MM.1S (cell line): Measurements from ENCODE around the gene DNAJC21.

Experiments used
- DNase-seq: peaks from one replicate; pipeline ENCODE4 v3.0.0-alpha.2; 2015
- H2AFZ ChIP-seq: fragments of 300-600 bp; sonication (generic); 2 replicates; pipeline ENCODE4 v1.6.0; 2016; ENCODE audit warnings: antibody characterized with exemption, low read length
- H3F3A ChIP-seq: fragments of 300-600 bp; sonication (generic); 2 replicates; pipeline ENCODE4 v1.6.1; 2016; ENCODE audit warnings: mild to moderate bottlenecking, antibody characterized with exemption, low read length, moderate library complexity, mixed read lengths; ENCODE audit not compliant: insufficient read depth
- H3K27ac ChIP-seq: fragments of 300-600 bp; sonication (generic); 2 replicates; pipeline ENCODE4 v1.5.1; 2016; ENCODE audit warnings: mild to moderate bottlenecking, low read length
- H3K27me3 ChIP-seq: fragments of 300-600 bp; sonication (generic); replicated peaks from 2 replicates; pipeline ENCODE4 v1.6.0; 2016; ENCODE audit warnings: low read length; ENCODE audit not compliant: insufficient read depth
- H3K36me3 ChIP-seq: fragments of 300-600 bp; sonication (generic); replicated peaks from 2 replicates; pipeline ENCODE4 v1.6.1; 2016; ENCODE audit warnings: mild to moderate bottlenecking, low read length, mixed read lengths; ENCODE audit not compliant: insufficient read depth
- H3K4me1 ChIP-seq: fragments of 300-600 bp; sonication (generic); 2 replicates; pipeline ENCODE4 v1.6.1; 2016; ENCODE audit warnings: low read length, mixed read lengths
- H3K4me2 ChIP-seq: fragments of 300-600 bp; sonication (generic); 2 replicates; pipeline ENCODE4 v1.6.0; 2016; ENCODE audit warnings: low read depth, low read length
- H3K4me3 ChIP-seq: fragments of 300-600 bp; sonication (generic); 2 replicates; pipeline ENCODE4 v1.5.1; 2016; ENCODE audit warnings: low read length, mixed read lengths
- H3K79me2 ChIP-seq: fragments of 300-600 bp; sonication (generic); 2 replicates; pipeline ENCODE4 v1.6.1; 2016; ENCODE audit warnings: mixed run types, low read length, mixed read lengths
- H3K9ac ChIP-seq: fragments of 300-600 bp; sonication (generic); 2 replicates; pipeline ENCODE4 v1.6.1; 2016; ENCODE audit warnings: low read length, mixed read lengths
- H3K9me2 ChIP-seq: fragments of 300-600 bp; sonication (generic); replicated peaks from 2 replicates; pipeline ENCODE4 v1.6.1; 2016; ENCODE audit warnings: mild to moderate bottlenecking, low read length, mixed read lengths; ENCODE audit not compliant: insufficient read depth
- H3K9me3 ChIP-seq: fragments of 300-600 bp; sonication (generic); replicated peaks from 2 replicates; pipeline ENCODE4 v1.6.1; 2016; ENCODE audit warnings: mild to moderate bottlenecking, low read length, mixed read lengths; ENCODE audit not compliant: insufficient read depth
- H4K20me1 ChIP-seq: fragments of 300-600 bp; sonication (generic); 2 replicates; pipeline ENCODE4 v1.6.1; 2016; ENCODE audit warnings: mild to moderate bottlenecking, low read length, moderate library complexity, mixed read lengths; ENCODE audit not compliant: insufficient read depth
- EZH2 ChIP-seq: fragments of 300-600 bp; sonication (generic); optimal IDR thresholded peaks from 2 replicates; pipeline ENCODE3; 2017; ENCODE audit warnings: low read depth, mild to moderate bottlenecking, antibody characterized with exemption, low read length, mixed read lengths
- EZH2phosphoT487 ChIP-seq: fragments of 300-600 bp; sonication (generic); IDR thresholded peaks from 2 replicates; pipeline ENCODE4 v1.6.1; 2018; ENCODE audit warnings: antibody characterized with exemption, low read length
- TF ChIP-seq, protein P1 (sequence below): fragments of 300-600 bp; sonication (generic); IDR thresholded peaks from 2 replicates; pipeline ENCODE4 v1.5.1; 2016; ENCODE audit warnings: antibody characterized with exemption, low read length, mixed read lengths

Gene DNAJC21

DNA sequence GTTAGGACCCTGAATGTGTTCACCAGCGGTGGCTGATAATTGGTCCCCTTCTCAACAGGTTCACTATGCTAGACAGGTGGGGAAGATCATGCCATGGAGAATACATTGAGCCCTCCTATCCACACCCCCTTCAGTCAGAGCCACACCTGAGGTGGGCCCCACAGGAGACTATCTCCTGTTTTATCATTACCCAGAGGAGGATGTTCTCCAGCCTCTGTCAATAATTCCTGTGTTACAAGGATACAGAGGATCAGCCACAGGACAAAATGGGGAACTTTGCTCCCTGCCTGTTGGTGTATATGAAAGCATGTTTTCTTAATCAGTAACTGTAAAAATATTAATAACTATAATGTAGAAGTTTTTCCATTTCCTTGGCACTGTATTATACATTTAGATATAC, 40.0 kb upstream of the DNAJC21 start:
- H3K9ac ChIP-seq = no peak overlapping the region
- no peaks in the 10 kb centered on the region for H3K79me2 ChIP-seq
- no peaks in the 10 kb centered on the region for H3K36me3 ChIP-seq
- no peak for TF ChIP-seq EZH2
- no peak for TF ChIP-seq EZH2phosphoT487
- TF ChIP-seq, protein P1, sequence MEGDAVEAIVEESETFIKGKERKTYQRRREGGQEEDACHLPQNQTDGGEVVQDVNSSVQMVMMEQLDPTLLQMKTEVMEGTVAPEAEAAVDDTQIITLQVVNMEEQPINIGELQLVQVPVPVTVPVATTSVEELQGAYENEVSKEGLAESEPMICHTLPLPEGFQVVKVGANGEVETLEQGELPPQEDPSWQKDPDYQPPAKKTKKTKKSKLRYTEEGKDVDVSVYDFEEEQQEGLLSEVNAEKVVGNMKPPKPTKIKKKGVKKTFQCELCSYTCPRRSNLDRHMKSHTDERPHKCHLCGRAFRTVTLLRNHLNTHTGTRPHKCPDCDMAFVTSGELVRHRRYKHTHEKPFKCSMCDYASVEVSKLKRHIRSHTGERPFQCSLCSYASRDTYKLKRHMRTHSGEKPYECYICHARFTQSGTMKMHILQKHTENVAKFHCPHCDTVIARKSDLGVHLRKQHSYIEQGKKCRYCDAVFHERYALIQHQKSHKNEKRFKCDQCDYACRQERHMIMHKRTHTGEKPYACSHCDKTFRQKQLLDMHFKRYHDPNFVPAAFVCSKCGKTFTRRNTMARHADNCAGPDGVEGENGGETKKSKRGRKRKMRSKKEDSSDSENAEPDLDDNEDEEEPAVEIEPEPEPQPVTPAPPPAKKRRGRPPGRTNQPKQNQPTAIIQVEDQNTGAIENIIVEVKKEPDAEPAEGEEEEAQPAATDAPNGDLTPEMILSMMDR = no peak
- H3K4me2 ChIP-seq = no peak overlapping the region
- H2AFZ ChIP-seq = no peak overlapping the region
- H4K20me1 ChIP-seq = no peaks in the 10 kb centered on the region
- no peaks in the 10 kb centered on the region for H3K9me3 ChIP-seq
- DNase-seq = no peak
- H3K27ac ChIP-seq = no peak overlapping the region
- H3K9me2 ChIP-seq = no peaks in the 10 kb centered on the region
- H3K4me3 ChIP-seq = no peak overlapping the region
- H3F3A ChIP-seq = no peaks in the 10 kb centered on the region
- no peaks in the 10 kb centered on the region for H3K27me3 ChIP-seq
- H3K4me1 ChIP-seq = no peaks in the 10 kb centered on the region

DNA sequence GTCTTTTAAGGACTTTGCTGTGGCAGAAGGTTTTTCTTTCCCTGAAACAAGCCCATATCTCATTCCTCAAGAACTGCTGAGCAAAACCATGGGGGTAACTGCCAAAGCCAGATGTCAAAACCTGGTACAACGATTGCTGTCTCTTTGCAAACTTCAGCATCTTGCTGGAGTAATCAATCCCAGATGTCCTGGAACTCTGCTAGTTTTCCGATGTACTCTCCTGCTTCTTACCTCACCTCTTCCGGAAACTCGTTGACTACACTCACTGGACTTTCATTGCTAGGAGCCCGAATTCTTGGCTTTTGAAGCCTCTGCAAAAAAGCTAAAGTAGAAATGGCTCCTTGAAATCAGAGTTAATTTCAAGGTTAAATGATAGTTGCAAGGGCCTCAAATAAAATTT, 37.4 kb upstream of the DNAJC21 start:
- Histone ChIP-seq H3F3A (no peaks in the 10 kb centered on the region), H3K79me2 (no peaks in the 10 kb centered on the region), H3K27me3 (no peaks in the 10 kb centered on the region), H2AFZ (no peak overlapping the region), H3K4me1 (no peaks in the 10 kb centered on the region), H3K9ac (no peak overlapping the region), H3K36me3 (no peaks in the 10 kb centered on the region), H3K4me2 (no peak overlapping the region), H3K4me3 (no peak overlapping the region), H3K9me3 (no peaks in the 10 kb centered on the region), H3K9me2 (no peaks in the 10 kb centered on the region), H3K27ac (no peak overlapping the region), H4K20me1 (no peaks in the 10 kb centered on the region)
- no peak for DNase-seq
- TF ChIP-seq EZH2phosphoT487 (no peak), EZH2 (no peak)
- TF ChIP-seq, protein P1 = no peak

DNA sequence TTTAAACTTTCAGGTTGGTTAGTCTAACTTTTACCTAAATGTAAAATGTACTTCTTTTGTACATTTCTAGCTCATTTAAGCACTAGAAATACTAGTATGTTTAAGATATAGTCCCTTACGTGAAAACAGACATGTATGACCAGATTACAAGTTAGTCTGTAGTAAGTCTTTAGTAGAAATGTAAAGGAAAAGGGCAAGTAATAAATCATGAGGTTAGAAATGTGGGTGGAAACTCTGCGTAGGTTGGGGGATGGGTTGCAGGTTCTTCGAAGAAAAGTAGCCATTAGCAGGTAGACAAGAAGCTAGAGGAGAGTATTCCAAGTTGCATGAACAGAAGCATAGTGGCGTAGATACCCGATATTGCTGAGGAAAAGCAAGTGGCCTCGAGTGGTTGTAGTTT, 36.9 kb upstream of the DNAJC21 start:
- TF ChIP-seq, protein P1 = no peak
- TF ChIP-seq EZH2phosphoT487 (no peak), EZH2 (no peak)
- Histone ChIP-seq H3K79me2 (no peaks in the 10 kb centered on the region), H2AFZ (no peak overlapping the region), H3K4me1 (no peaks in the 10 kb centered on the region), H3K9ac (no peak overlapping the region), H3K27me3 (no peaks in the 10 kb centered on the region), H3K9me2 (no peaks in the 10 kb centered on the region), H3F3A (no peaks in the 10 kb centered on the region), H3K4me3 (no peak overlapping the region), H4K20me1 (no peaks in the 10 kb centered on the region), H3K36me3 (no peaks in the 10 kb centered on the region), H3K4me2 (no peak overlapping the region), H3K9me3 (no peaks in the 10 kb centered on the region), H3K27ac (no peak overlapping the region)
- no peak for DNase-seq

DNA sequence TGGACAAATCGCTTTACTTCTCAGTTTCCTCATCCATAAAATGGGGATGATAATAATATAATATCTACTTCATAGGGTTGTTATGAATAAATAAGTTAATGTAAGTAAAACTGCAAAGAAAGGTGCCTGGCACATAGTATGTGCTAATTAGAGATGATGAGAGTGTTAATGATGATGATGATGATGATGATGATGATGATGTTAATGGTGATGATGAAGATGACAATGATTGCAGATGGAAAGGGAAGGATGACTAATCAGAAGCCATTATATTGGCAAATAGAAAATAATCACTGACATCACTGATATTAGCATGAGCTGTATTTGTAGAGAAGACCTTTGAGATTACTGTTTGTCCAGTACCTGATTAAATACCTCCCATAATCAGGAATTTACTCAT, 34.6 kb upstream of the DNAJC21 start:
- H3K4me2 ChIP-seq = no peak overlapping the region
- TF ChIP-seq, protein P1 = no peak
- TF ChIP-seq EZH2phosphoT487 (no peak), EZH2 (no peak)
- H3K79me2 ChIP-seq = no peaks in the 10 kb centered on the region
- H3F3A ChIP-seq = no peaks in the 10 kb centered on the region
- H3K9me2 ChIP-seq = no peaks in the 10 kb centered on the region
- H3K27me3 ChIP-seq = no peaks in the 10 kb centered on the region
- H4K20me1 ChIP-seq = no peaks in the 10 kb centered on the region
- H3K4me1 ChIP-seq = no peaks in the 10 kb centered on the region
- H3K4me3 ChIP-seq = no peak overlapping the region
- H2AFZ ChIP-seq = no peak overlapping the region
- no peak overlapping the region for H3K27ac ChIP-seq
- H3K9me3 ChIP-seq = no peaks in the 10 kb centered on the region
- H3K36me3 ChIP-seq = no peaks in the 10 kb centered on the region
- no peak for DNase-seq
- no peak overlapping the region for H3K9ac ChIP-seq
